DOHH2 (cell line): ENCODE results near the gene ASPDH.

Experiments used
- H3F3A ChIP-seq: fragments of 200-600 bp; sonication (generic), shearing (Covaris generic); 2 replicates; pipeline ENCODE4 v1.6.0; 2016; ENCODE audit warnings: antibody characterized with exemption, mild to moderate bottlenecking; ENCODE audit not compliant: control insufficient read depth, insufficient read depth
- H3K27ac ChIP-seq: fragments of 200-600 bp; sonication (generic); 2 replicates; pipeline ENCODE4 v1.5.1; 2014; ENCODE audit warnings: low read depth, mild to moderate bottlenecking, low read length, moderate library complexity
- H3K27me3 ChIP-seq: fragments of 200-600 bp; sonication (generic); 2 replicates; pipeline ENCODE4 v1.6.1; 2014; ENCODE audit warnings: mild to moderate bottlenecking, low read length, mixed read lengths; ENCODE audit not compliant: control insufficient read depth
- H3K36me3 ChIP-seq: fragments of 200-600 bp; sonication (generic); 2 replicates; pipeline ENCODE4 v1.6.1; 2014; ENCODE audit warnings: mild to moderate bottlenecking, low read length, moderate library complexity, mixed read lengths; ENCODE audit not compliant: control insufficient read depth
- H3K4me1 ChIP-seq: fragments of 200-600 bp; sonication (generic); 2 replicates; pipeline ENCODE4 v1.6.1; 2014; ENCODE audit warnings: mild to moderate bottlenecking, low read length, mixed read lengths; ENCODE audit not compliant: control insufficient read depth
- H3K4me2 ChIP-seq: fragments of 200-600 bp; sonication (generic); 2 replicates; pipeline ENCODE4 v1.6.0; 2014; ENCODE audit warnings: mild to moderate bottlenecking, low read length, moderate library complexity
- H3K4me3 ChIP-seq: fragments of 200-600 bp; sonication (generic); 2 replicates; pipeline ENCODE4 v1.5.1; 2014; ENCODE audit warnings: mild to moderate bottlenecking, low read length, mixed read lengths
- H3K79me2 ChIP-seq: fragments of 200-600 bp; sonication (generic); 2 replicates; pipeline ENCODE4 v1.6.1; 2014; ENCODE audit warnings: mild to moderate bottlenecking, low read length, mixed read lengths; ENCODE audit not compliant: control insufficient read depth
- H3K9me2 ChIP-seq: fragments of 200-600 bp; sonication (generic); replicated peaks from 2 replicates; pipeline ENCODE4 v1.6.1; 2014; ENCODE audit warnings: mild to moderate bottlenecking, low read length, mixed read lengths; ENCODE audit not compliant: control insufficient read depth
- H3K9me3 ChIP-seq: fragments of 200-600 bp; sonication (generic); 2 replicates; pipeline ENCODE4 v1.6.1; 2014; ENCODE audit warnings: antibody characterized with exemption, low read length, mixed read lengths; ENCODE audit not compliant: control insufficient read depth, insufficient read depth
- H4K20me1 ChIP-seq: fragments of 200-600 bp; sonication (generic); 2 replicates; pipeline ENCODE4 v1.6.0; 2014; ENCODE audit warnings: low read depth, mild to moderate bottlenecking, antibody characterized with exemption, low read length, moderate library complexity; ENCODE audit not compliant: control insufficient read depth, insufficient read depth
- CTCF ChIP-seq: fragments of 200-600 bp; sonication (generic); IDR thresholded peaks from one replicate; pipeline ENCODE4 v1.5.1; 2014; ENCODE audit warnings: antibody characterized with exemption, mild to moderate bottlenecking, low read depth, low read length; ENCODE audit not compliant: poor library complexity, severe bottlenecking
- EZH2phosphoT487 ChIP-seq: fragments of 200-600 bp; sonication (generic); IDR thresholded peaks from 2 replicates; pipeline ENCODE4 v1.6.1; 2017; ENCODE audit warnings: borderline replicate concordance, mild to moderate bottlenecking, antibody characterized with exemption, low read length, moderate library complexity, mixed read lengths

ASPDH gene

GRCh38 chr19:50548191-50549058, 34.7 kb upstream of the ASPDH start:
- no peaks in the 10 kb centered on the region for H3K36me3 ChIP-seq
- H3K27ac ChIP-seq: no peak overlapping the region
- H3F3A ChIP-seq: no peaks in the 10 kb centered on the region
- H4K20me1 ChIP-seq: no peaks in the 10 kb centered on the region
- no peaks in the 10 kb centered on the region for H3K4me1 ChIP-seq
- no peaks in the 10 kb centered on the region for H3K9me3 ChIP-seq
- no peak overlapping the region for H3K4me3 ChIP-seq
- no peaks in the 10 kb centered on the region for H3K27me3 ChIP-seq
- H3K79me2 ChIP-seq: no peaks in the 10 kb centered on the region
- H3K4me2 ChIP-seq: no peak overlapping the region
- TF ChIP-seq CTCF (no peak), EZH2phosphoT487 (no peak)
- no peaks in the 10 kb centered on the region for H3K9me2 ChIP-seq

GRCh38 chr19:50547385-50548190, 33.9 kb upstream of the ASPDH start:
- Histone ChIP-seq H3K9me2 (no peaks in the 10 kb centered on the region), H3K27ac (no peak overlapping the region), H3K4me1 (no peaks in the 10 kb centered on the region), H3F3A (no peaks in the 10 kb centered on the region), H3K9me3 (no peaks in the 10 kb centered on the region), H3K4me2 (no peak overlapping the region), H4K20me1 (no peaks in the 10 kb centered on the region), H3K36me3 (no peaks in the 10 kb centered on the region), H3K27me3 (no peaks in the 10 kb centered on the region), H3K4me3 (no peak overlapping the region), H3K79me2 (no peaks in the 10 kb centered on the region)
- TF ChIP-seq EZH2phosphoT487 (no peak), CTCF (no peak)

- H3K4me3 ChIP-seq: no peak overlapping the region
- no peaks in the 10 kb centered on the region for H3K36me3 ChIP-seq
- no peaks in the 10 kb centered on the region for H3K79me2 ChIP-seq
- H3K9me3 ChIP-seq: no peaks in the 10 kb centered on the region
- H3K9me2 ChIP-seq: no peaks in the 10 kb centered on the region
- H3K27me3 ChIP-seq: no peaks in the 10 kb centered on the region
- no peak overlapping the region for H3K4me2 ChIP-seq
- no peak overlapping the region for H3K27ac ChIP-seq
- H4K20me1 ChIP-seq: no peaks in the 10 kb centered on the region
- H3F3A ChIP-seq: no peaks in the 10 kb centered on the region
- no peak for TF ChIP-seq EZH2phosphoT487
- TF ChIP-seq CTCF: no peak
- H3K4me1 ChIP-seq: no peaks in the 10 kb centered on the region
Observed at GRCh38 chr19:50546527-50547221, 33.0 kb upstream of the ASPDH start.
